Superior temporal gyrus (tissue), 1 donor: ENCODE measurements around the gene NINJ2.
A peak's percentile ranks its signal among the peaks of the same experiment; 100 is the strongest.

Experiments
- DNase-seq: peaks from one replicate; pipeline ENCODE4 v3.0.0-alpha.2; 2016; ENCODE audit errors: extremely low spot score

The NINJ2 gene

DNA sequence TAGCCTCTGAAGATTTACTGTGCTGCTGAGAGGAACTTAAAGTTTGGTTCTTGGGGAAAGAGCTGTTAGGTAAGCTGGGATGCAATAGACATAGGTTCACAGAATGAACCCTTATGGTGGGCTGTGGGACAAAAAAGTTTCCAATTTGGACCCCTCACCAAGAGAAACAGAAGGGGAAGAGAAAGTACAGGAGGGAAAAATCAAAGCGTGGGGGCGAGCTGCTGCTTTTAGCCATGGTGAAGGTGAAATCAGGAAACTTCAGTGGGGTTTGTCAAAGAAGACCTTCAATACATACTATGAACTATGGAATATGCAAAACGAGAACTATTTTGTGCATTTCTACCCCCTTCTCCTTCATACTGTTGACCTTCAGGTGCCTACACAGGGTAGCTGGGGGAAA lies 10.6 kb upstream of the NINJ2 start:
- DNase-seq, result no peak

DNA sequence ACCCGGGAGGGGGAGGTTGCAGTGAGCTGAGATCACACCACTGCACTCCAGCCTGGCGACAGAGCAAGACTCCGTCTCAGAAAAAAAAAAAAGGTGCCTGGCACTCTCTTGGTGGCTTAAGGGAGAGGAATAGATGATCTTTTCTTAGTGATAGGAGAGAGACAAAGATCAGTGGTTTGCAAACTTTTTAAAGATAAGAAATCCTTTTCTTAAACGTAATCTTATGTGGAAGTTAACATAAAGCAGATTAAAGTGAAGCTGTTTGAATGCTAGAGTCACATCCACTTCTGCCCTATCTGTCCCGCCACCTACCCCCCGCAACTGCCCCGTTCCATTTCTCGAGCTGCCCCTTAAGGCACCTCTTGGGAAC lies 6.3 kb upstream of the NINJ2 start:
- DNase-seq, result no peak

DNA sequence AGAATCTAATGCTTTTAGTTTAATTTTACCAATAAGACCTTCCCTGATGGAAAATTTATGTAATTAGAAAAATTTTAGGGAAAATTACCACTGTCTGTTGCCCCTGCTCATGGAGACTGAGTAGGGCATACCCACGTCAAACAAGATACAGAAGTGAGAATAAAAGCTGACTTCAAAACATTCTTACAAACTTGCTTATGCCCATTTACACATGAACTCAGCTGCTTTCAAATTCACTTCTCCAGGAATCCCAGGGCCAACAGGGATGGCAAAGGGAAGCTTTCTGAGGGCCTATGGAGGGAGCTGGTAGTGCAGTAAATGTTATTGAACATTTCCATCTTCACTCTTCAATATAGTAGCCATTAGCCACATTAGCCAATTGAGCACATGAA lies 4.8 kb upstream of the NINJ2 start:
- no peak for DNase-seq

DNA sequence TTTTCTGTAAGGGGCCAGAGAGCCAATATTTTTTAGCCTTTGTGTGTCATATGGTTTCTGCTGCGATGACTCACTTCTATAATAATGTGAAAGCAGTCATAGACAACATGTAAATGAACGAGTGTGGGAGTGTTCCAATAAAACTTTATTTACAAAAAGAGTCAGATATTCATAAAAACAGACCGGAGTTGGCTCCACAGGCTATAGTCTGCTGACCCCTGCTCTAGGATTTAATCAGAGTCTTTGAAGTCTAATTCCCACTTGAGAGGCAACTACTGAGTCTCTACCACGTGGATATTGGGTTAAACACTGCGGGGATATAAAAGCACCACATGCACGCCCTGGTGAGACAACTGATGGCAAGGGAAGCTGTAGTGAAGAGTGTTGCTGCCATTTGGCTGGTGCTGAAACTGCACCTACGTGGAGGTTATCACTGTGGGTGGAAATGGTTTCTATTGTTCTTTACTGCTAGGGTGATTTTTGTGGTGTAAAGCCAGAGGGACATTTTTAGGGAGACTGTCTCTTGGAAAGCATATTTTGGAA lies 3.6 kb upstream of the NINJ2 start:
- no peak for DNase-seq

DNA sequence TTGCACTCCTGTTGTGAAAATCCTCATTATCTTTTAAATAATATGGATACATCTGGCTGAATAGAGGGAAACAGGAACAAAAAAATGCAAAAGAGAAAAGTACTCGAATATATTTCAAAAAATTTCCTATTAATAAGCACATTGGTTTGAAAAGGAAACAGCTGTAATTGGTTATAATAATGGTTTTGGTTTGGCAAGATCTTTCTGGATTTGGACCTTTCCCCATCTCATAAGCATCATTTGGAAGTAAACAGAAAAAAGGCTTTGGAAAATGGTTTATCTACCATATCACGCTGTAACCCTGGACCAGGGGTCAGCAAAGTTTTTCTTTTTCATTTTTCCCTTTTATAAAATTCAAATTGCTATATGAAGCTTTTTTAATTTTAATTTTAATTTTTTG lies 2.8 kb upstream of the NINJ2 start:
- no peak for DNase-seq

DNA sequence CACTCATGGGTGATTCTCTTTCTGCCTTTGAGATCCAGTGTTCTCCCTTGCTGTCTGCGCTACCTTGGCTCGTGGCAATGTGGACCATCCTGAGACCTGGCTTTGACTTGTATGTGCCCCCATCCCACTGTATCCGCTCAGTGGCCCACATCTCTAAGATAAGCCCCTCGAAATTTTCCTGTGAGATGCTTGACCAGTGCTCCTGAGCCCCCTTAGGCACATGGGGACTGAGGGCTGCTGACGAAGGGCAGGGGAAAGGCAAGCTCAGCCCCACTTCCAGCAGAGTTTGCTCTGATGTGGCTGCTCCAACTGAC lies 1.5 kb upstream of the NINJ2 start:
- no peak for DNase-seq

DNA sequence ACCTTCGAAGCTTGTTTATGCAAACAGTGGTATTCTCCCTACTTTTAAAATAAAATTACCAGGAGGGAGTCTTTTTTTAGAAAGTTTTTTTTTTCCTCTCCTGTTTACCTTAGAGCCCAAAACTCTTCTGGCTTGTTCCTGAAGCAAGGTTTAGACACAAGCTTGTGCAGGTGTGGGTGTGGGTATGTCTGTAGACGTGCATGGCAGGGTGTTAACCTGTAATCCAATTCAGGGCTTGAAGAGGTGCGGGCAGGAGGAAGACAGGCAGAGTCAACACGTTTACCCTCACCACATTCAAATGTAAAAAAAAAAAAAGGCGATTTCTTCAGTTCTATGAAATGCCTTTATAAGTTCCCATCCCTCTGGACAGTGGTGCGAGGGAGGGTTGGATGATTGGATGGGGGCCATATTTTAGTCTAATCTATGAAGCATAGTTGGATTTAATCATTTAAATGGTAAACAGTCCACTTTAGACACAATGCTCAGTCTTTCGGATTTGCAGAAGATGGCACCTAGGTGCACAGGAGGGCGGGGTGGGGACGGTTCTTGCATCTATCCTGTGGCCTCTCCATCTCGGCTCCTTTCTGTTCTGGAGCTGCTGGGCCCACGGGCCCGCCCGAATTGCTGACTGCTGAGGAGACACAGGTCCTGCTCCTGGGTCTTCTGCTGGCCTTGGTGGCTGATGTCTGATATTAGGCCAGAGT lies 982 bp upstream of the NINJ2 start:
- no peak for DNase-seq

DNA sequence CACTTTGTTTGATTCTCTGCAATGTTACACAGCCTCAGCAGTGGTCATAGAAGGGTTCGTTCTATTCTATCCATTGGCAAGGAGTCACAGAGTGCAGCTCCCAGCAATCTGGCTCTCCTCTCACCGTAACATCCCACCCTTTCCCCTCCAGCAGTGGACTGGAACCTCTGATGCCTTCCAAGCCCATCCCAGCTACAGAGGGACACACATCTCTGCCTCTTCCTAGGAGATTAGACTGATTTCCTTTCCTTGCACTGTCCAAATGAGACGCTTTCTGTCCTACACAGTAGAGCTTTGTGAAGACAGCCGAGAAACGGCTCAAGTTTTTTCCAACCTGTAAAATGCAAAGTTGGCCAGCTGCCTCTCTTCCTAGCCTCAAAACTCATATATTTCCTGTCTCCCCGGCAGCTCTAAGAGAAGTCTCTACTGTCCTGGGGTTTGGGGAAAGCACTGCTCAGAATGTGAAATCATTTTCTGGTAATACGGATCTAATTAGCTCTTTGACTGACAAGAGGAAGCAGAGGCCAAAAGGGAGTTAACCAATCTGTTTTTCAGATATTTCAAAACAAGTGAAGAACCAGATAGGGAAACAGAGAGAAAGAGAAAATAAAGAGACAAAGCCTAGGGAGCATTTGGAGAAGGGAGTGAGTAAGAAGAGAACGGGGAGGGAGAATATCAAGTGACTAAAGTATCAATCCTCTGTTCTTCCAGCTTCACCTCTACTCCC lies 516 bp downstream of the NINJ2 start:
- peak; percentile 76 for DNase-seq

DNA sequence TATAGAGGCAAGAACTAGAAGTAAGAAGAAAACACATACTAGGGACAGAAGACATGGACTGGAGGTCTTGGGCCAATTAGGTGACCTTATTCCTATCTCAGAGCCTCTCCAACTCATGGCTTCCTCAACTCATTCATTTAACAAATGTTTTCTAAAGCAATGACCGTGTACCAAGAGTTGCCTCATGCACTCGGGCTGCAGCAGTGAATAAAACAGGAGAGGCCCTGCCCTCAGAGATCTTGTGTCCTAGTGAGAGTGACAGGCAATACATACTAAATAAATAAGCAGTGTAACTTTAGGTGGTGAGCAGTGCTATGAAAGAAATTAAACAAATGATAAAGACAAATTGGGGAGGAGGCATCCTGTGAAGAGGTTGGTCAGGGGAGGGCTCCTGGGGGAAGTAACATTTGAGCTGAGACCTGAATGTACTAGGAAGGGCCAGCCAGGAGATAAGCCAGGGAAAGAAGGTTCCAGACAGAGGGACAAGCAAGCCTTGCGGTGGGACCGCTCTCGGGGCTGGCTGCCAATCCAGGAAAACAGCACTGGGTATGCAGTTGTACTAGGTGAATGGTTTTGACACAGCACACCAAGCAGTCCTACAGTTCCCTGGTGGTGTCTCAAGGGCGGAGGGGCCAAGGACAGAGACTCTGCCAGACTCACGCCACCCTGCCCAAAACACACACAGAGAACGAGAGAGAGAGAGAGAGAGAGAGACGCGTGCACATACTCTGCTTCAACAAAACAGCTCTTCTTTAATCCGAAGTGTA lies 1.3 kb downstream of the NINJ2 start:
- peak; percentile 60 for DNase-seq

DNA sequence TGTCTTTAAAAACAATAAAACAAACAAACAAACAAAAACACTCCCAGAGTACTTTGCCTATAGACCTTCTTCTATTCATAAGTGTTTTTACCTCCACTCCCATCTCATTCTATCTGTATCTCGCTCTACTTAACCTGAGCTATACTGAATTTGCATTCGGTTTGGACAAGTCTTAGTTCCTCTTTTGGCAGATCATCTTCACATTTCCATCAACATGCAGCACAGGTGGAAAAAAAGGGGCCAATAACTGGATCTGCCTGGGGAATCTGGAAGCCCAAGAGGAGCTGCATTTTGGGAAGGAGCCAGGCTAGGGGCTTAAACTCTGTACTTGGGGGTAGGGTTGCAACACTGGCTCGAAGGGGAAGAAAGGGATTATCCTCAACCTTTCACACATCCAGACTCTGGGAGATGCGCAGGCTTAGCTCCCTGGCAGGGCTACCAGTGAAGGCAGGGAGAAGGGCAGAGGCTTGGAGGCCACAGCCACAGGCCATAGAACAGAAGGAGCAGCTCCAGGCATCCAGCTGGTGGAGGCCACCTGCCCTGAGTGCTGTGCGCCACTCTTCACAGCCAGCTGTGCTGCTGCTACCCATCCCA lies 4.1 kb downstream of the NINJ2 start:
- no peak for DNase-seq

DNA sequence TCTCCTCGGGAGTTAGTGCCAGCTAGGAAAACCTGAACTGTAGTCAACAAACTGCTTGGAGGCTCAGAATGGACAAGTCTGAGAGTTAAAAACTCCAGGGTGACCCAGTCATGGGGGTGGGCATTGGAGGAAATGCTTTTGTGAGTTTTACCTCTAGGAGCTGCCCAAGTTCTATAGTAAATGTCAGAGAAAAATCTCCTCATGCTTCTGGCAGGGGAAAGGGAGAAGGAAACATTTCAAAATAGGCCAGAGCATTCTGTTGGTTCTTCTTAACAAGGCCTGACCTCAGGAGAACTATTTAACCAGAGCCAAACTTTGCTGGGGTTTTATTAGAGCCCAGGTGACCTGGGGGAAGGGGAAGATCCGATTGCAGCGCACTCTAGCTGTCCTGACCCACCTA lies 12.3 kb downstream of the NINJ2 start:
- DNase-seq, result no peak

DNA sequence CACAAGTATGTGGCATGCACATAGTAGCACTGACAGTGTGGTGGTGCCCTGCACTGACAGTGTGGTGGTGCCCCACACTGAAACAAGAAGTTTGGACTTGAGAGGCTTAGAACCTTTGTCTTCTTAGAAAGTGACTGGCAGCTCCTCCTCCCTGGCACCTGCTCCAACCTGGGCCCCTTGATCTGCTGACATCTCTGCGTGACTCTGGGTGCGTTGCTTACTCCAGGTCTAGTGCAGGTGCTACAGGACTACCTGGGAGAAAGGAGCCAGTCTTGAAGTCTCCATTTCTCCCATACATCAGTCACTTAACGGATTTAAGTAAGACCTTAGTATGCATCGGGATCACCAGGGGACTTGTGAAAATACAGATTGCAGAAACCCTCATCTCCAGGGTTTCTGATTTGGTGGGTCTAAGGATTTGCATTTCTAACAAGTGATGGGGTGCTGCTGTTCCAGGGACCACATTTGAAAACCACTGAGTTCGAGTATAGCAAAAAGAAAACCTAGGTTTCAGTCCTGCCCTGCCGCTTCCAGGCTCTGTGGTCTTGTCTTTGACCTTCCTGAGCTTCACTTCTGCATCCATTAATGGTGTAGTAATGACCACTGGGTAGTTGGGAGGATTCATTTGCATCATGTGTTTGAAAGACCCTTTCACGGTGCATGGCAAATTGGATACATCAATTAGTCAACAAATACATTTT lies 15.7 kb downstream of the NINJ2 start:
- DNase-seq, result no peak

DNA sequence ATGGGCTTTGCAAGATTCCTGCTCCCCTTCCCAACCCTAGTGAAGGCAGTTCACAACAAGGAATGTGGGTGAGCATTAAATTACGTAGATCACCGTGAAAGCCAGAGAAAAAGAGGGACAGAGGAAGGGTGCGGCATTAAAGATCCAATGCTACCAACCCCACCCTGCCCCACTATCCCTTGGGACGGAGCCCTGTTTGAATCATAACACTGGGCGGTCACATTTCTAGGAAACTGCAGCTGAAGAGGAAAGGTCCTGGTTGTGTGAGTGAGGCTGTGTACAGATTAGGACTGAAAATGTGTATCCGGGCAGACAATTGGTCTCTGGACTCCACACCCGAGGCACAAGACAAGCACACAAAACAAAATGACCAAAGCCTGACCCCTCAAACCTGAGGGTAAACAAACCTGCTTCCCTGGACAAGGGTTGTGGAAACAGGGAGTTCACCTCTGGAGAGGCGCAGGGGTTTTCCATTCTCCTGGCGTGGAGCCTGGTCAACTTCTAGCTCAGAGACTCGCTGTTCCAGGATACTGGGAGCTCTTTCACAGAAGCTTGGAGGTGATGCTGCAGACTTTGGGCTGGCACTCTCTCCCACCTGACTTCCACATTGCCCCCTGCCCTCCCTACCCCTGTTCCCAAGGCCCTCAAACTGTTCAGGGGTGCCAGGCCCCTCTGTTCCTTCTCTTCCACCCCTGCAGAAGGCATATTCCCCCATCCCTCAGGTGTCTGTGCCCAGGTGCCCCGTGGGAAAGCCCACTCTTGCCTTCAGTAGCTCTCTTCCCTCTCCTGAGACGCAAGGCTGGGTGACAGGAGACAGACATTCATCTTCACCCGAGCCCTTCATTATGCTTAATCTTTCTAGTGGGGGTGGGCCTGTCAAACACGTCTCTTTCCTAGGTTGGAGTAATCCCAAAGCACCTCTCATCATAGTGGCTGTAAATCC lies 16.5 kb downstream of the NINJ2 start:
- no peak for DNase-seq

DNA sequence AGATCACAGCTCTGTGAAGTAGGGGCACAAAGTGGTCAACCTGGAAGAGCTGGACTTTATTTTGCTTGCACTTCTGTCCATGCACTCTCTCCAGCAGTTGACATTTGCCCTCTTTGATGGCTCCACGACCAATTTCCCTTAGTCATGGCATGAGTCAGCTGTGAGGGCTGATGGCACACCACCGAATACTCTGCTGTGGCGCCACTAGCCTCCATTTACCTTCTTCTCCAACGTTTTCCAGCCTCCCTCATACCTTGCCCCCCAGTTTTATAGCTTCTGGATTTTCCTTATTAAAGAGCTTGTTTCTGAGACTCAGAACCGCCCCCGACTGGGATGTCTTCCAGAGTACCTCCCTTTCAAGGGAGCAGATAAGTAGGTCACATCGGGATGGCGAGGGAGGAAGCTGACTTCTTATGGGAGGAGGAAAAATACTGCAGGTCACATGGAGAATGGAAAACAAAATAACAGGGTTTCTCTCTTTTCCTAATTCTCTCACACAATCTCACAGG lies 17.6 kb downstream of the NINJ2 start:
- DNase-seq, result peak; percentile 74

DNA sequence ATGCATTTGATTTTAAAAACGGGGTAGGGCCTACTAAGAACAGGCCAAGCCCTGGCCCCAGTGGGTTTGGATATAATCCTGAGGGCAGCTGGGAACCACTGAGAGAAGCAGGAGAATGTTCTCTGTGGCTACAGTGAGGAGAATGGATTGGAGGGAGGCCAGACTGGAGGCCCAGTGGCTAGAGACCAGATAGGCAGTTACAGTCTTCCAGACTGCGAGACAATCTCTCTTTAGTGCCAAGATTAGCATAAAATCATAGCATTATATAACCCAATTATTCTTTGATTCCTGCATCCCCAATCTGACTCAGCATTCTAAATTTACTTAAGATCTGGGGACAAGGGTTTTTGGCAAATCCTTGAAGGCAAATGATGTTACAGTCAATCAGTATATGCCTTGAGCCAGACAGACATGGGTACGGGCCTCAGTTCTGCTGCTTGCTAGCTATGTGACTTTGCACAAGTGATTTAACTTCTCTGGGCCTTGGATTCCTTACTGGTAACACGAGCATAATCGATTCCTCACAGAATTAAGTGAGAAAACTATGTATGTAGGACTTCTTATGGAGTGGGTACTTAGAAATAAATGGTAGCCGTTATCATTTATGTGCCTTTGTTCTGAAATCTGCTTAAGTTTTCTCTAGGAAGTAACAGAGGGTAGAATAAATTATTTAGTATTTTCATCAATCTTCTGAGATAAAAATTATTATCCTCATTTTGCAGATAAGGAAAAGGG lies 18.3 kb downstream of the NINJ2 start:
- DNase-seq, result peak; percentile 57

DNA sequence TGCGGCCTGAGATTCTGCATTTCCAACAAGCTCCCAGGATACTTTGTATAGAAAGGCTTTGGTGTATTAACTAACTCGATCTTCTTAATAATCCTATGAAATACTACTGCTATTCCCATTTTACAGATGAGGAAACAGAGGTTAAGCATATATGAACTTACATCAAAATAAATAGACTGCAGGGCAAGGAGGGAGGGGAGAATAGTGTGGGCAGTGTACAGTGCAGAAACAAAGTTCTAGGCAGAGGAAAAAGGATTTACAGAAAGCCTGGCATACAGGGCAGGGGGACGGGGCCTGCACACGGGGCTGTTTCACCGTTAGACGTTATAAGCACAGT lies 19.0 kb downstream of the NINJ2 start:
- DNase-seq, result no peak

DNA sequence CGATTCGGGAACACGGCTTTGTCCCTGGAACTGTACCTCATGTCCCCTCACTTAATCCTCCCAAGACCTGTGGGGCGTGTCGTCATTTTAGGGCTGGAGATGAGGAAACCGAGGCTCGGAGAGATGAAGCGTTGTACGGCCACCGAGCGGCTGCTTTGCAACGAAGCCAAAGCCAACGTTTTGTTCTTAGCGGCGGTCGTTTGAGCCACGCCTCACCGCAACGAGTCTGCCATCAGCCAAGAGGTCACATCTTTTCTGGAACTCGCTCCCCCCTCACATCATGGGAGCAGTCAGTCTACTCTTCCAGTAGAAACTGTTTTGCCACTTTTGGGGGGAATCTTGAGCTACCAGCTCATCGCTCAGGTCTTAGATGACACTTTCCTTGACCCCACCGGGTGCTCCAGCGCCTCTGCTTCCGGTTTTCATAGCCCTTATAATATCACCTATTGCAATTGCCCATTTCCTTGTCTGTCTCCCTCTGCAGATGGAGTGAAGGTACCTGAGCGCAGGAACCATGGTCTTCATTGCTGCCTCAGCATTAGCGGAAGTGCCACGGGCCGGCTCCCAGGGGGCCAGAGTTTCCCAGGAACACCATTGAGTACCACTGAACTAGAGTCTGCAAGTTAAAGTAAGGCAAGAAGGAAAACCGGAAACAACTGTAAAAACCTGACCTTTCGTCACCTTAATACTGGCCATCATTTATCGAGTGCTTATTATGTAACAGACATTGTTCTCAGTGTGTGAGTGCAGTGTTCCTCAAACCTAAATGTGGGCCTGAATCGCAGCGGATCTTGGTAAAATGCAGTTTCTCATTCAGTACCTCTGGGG lies 19.6 kb downstream of the NINJ2 start:
- no peak for DNase-seq

DNA sequence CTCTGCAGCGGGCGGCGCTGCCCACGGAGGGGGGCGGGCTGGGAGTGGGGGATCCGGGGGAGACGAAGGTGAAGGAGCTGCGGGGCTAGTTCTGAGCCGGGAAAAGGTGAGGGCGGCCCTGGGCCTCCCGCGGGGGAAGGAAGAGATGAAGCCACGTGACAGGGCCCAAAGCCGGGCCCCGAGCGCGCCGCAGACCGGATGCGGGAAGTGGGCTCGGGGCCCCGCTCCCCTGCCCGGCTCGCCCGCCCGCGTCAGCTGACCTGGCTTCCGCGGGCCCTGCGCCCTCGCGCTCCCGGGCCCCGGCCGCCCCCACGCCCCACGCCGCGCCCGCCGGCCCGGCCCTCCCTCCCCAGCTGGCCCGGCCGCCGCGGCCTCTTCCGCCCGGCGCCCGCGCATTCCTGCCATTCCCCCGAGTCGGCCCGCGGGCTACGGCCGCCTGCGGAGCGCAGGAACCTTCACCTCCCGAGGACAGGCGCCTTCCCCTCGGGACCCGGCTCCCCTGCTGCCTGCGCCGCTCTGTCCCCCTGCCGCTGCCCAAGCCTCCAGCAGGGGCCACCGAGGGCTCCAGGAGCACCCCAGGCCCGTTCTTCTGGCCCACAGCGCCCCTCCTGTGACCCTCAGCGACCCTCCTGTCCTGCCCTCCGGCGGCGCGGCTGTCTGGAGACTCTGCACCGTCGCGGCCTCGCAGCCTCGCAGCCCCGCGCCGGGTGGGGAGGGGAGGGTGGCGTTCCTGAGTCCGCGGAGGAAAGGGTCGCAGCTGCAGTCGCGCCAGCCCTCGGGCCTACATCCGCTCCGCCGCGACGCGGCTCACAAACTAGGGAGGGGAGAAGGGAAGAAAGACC lies 20.4 kb downstream of the NINJ2 start:
- DNase-seq, result peak; percentile 58
